ENCODE results near the gene CNTN1.

CNTN1 gene

DNA sequence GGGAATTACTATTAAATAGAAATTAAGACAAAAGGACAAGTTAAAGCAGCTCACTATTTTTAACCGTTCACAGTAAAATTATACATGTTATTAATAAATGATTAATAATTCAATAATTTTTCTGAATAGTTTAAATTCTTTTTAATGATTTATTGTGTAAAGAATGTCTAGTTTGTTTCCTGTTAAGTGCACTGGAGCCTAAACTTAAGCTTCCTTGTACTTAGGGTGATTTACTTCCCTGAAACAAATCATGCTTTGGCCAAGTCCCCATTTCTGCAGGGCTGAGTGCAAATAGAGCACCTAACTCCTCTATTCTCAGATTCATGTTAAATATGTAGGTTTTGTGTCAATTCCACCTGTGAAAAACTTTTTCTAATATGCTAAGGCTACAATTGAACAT, 307.0 kb downstream of the CNTN1 start:
- Histone ChIP-seq H3K36me3 (no peaks in the 10 kb centered on the region), H3K9me3 (ENCODE audit: severe bottlenecking) (no peaks in the 10 kb centered on the region), H3K4me3 (ENCODE audit: low read depth, low read length) (no peak overlapping the region), H3K27ac (no peak overlapping the region), H3K27me3 (ENCODE audit: insufficient read depth, low read depth, severe bottlenecking) (no peaks in the 10 kb centered on the region)
- TF ChIP-seq, protein P1, sequence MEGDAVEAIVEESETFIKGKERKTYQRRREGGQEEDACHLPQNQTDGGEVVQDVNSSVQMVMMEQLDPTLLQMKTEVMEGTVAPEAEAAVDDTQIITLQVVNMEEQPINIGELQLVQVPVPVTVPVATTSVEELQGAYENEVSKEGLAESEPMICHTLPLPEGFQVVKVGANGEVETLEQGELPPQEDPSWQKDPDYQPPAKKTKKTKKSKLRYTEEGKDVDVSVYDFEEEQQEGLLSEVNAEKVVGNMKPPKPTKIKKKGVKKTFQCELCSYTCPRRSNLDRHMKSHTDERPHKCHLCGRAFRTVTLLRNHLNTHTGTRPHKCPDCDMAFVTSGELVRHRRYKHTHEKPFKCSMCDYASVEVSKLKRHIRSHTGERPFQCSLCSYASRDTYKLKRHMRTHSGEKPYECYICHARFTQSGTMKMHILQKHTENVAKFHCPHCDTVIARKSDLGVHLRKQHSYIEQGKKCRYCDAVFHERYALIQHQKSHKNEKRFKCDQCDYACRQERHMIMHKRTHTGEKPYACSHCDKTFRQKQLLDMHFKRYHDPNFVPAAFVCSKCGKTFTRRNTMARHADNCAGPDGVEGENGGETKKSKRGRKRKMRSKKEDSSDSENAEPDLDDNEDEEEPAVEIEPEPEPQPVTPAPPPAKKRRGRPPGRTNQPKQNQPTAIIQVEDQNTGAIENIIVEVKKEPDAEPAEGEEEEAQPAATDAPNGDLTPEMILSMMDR (IDR thresholded peaks at IDR 0.05; ENCODE audit: low read depth, low read length), result no peak
- no peak for DNase-seq

- Histone ChIP-seq H3K36me3 (no peaks in the 10 kb centered on the region), H3K27ac (no peak overlapping the region), H3K27me3 (ENCODE audit: insufficient read depth, low read depth, severe bottlenecking) (no peaks in the 10 kb centered on the region), H3K9me3 (ENCODE audit: severe bottlenecking) (peaks cover 19% of the 10 kb centered on the region), H3K4me3 (ENCODE audit: low read depth, low read length) (no peak overlapping the region)
- TF ChIP-seq, protein P1 (IDR thresholded peaks at IDR 0.05; ENCODE audit: low read depth, low read length), result no peak
- no peak for DNase-seq
Observed at GRCh38 chr12:41008472-41008871, 316.2 kb downstream of the CNTN1 start.

GRCh38 chr12:41011939-41012338, 319.7 kb downstream of the CNTN1 start:
- Histone ChIP-seq H3K4me3 (ENCODE audit: low read depth, low read length) (no peak overlapping the region), H3K27ac (no peak overlapping the region), H3K27me3 (ENCODE audit: insufficient read depth, low read depth, severe bottlenecking) (no peaks in the 10 kb centered on the region), H3K36me3 (no peaks in the 10 kb centered on the region), H3K9me3 (ENCODE audit: severe bottlenecking) (peaks cover 19% of the 10 kb centered on the region)
- DNase-seq, result no peak
- TF ChIP-seq, protein P1 (IDR thresholded peaks at IDR 0.05; ENCODE audit: low read depth, low read length), result peak; percentile 21; the same call in 1 of the 2 replicates

DNA sequence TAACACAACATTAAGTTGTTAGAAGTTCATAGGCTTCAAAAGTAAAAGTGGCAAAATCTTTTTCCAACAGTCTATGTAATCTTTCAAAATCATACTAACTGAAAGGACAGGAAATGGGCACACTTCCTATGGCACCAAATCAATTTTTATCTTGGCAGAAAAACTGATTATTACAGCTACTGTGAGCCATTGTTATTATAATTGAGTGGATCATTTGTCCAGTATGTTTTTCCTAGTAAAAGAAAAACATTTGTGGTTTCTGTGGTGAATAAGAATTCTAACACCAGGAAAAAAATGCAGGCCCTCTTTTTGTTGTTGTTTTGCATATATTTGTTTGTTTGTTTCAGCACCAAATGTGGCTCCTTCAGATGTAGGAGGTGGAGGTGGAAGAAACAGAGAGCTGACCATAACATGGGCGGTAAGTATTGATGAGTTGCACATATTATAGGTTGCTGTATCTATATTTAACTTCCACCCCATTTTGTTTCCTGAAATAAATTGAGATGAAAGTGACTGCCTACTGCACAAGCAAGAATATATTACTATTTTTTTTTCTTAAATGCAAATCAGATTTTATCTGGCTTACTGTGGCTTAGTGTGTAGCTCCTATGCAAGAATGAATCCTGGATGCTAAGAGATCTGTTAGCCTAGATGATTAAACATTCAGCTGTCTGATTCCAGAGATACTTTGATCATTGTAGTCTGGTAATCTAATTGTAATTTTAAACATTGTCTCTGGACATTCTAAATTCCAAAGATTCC, 321.8 kb downstream of the CNTN1 start:
- H3K9me3 ChIP-seq (ENCODE audit: severe bottlenecking), result peaks cover 11% of the 10 kb centered on the region
- H3K36me3 ChIP-seq, result no peaks in the 10 kb centered on the region
- DNase-seq, result no peak
- H3K4me3 ChIP-seq (ENCODE audit: low read depth, low read length), result no peak overlapping the region
- TF ChIP-seq, protein P1 (IDR thresholded peaks at IDR 0.05; ENCODE audit: low read depth, low read length), result no peak
- H3K27me3 ChIP-seq (ENCODE audit: insufficient read depth, low read depth, severe bottlenecking), result no peaks in the 10 kb centered on the region
- no peak overlapping the region for H3K27ac ChIP-seq

DNA sequence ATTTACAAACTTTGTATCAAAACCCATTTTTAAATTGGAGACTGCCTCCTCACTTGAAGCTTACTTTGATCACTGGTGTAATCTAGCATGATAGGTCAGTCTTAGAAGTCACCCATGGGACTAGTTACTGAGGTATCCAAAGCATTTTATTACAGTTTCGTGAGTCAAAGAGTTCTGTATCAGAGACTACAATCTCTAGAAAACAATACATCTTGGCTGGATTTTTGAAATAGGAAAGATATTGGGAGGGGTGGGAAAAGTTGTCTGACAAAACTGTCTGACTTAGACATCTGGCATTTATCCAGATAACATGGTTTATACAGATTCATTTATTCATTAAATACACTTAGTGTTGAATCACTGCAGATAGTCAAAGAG, 322.4 kb downstream of the CNTN1 start:
- H3K9me3 ChIP-seq (ENCODE audit: severe bottlenecking), result peaks cover 9% of the 10 kb centered on the region
- H3K36me3 ChIP-seq, result no peaks in the 10 kb centered on the region
- no peak overlapping the region for H3K4me3 ChIP-seq (ENCODE audit: low read depth, low read length)
- TF ChIP-seq, protein P1 (IDR thresholded peaks at IDR 0.05; ENCODE audit: low read depth, low read length), result no peak
- DNase-seq, result no peak
- no peaks in the 10 kb centered on the region for H3K27me3 ChIP-seq (ENCODE audit: insufficient read depth, low read depth, severe bottlenecking)
- H3K27ac ChIP-seq, result no peak overlapping the region

DNA sequence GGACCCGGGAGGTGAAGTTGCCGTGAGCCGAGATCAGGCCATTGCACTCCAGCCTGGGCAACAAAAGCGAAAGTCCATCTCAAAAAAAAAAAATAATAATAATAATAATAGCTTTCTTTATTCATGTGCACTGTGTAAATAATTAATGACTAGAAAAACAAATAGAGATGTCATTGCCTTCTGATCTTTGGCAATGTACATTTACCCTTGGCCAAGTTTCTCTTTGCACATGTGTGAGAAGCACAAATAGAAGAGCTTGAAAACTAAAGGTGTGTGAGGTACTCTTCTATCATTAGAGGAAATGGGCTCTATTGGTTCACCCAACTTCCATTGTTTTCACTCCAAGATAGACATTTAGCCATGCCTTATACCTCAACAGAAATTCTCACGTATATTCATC, 325.8 kb downstream of the CNTN1 start:
- Histone ChIP-seq H3K27ac (no peak overlapping the region), H3K36me3 (no peaks in the 10 kb centered on the region), H3K27me3 (ENCODE audit: insufficient read depth, low read depth, severe bottlenecking) (no peaks in the 10 kb centered on the region), H3K9me3 (ENCODE audit: severe bottlenecking) (no peaks in the 10 kb centered on the region), H3K4me3 (ENCODE audit: low read depth, low read length) (no peak overlapping the region)
- TF ChIP-seq, protein P1 (IDR thresholded peaks at IDR 0.05; ENCODE audit: low read depth, low read length), result no peak
- DNase-seq, result no peak
